Right lobe of liver (tissue), 4 donors: ENCODE results near the gene HOXD11.

ENCODE experiments used
- POLR2A ChIP-seq: fragments of 450-650 bp; IDR thresholded peaks from one replicate; pipeline ENCODE4 v1.6.1; 2017; ENCODE audit warnings: antibody characterized with exemption, mild to moderate bottlenecking
- TF ChIP-seq, protein P1 (sequence below), 4 donors: fragments of 200-600 bp in 3 of 4; fragments of 450-650 bp in 1 of 4; IDR thresholded peaks; one replicate each; pipeline versions ENCODE4 v1.5.1 to v1.8.0; 2016 to 2022; ENCODE audit warnings: antibody characterized with exemption in 4 of 4, mild to moderate bottlenecking in 2 of 4
- donor health status: DM: no; HTN: no; CAD: no.
- donor health status: DM: no; HTN: no; CAD: no.
- donor health status: DM: no; HTN: yes; CAD: no.

DNA sequence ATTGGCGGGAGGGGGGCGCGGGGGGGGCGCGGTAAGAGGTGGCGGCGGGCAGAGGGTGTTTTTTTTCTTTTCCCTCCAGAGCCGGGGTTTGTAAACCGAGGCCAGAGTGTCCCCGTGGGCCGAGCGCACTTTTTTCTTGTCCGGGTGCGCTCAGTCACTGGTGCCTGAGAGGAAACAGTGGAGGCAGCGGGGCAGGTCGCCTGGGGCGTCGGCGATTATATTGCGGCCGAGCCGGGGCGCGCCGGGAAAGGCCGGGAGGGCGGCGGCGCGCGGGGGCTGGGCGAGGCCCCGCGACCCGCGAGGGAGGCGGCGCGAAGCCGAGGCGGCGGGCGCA is 22.7 kb downstream of the HOXD11 start:
- TF ChIP-seq, protein P1, sequence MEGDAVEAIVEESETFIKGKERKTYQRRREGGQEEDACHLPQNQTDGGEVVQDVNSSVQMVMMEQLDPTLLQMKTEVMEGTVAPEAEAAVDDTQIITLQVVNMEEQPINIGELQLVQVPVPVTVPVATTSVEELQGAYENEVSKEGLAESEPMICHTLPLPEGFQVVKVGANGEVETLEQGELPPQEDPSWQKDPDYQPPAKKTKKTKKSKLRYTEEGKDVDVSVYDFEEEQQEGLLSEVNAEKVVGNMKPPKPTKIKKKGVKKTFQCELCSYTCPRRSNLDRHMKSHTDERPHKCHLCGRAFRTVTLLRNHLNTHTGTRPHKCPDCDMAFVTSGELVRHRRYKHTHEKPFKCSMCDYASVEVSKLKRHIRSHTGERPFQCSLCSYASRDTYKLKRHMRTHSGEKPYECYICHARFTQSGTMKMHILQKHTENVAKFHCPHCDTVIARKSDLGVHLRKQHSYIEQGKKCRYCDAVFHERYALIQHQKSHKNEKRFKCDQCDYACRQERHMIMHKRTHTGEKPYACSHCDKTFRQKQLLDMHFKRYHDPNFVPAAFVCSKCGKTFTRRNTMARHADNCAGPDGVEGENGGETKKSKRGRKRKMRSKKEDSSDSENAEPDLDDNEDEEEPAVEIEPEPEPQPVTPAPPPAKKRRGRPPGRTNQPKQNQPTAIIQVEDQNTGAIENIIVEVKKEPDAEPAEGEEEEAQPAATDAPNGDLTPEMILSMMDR (IDR thresholded peaks at IDR 0.05) = no peak
- TF ChIP-seq POLR2A = no peak
